GM12891 (cell line): ENCODE measurements around the gene ACLY.
"Not testable (repeated sequence)": the region's sequence is repeated elsewhere in the genome, so short reads cannot be mapped to it uniquely, and the experiment has no call there.

Source experiments
- DNase-seq: peaks from one replicate; pipeline ENCODE4 v3.0.0; 2011; ENCODE audit warnings: low spot score; ENCODE audit not compliant: insufficient read length
- FAIRE-seq: peaks from 2 replicates; lab custom pipeline; 2011; peaks lifted over from hg19 to GRCh38; lab: Jason Lieb, UNC
- PAX5 ChIP-seq: IDR thresholded peaks from 2 replicates; pipeline ENCODE4 v1.6.1; 2011; ENCODE audit warnings: low read length, moderate library complexity, mild to moderate bottlenecking; ENCODE audit not compliant: insufficient read depth, severe bottlenecking
- POLR2A ChIP-seq: IDR thresholded peaks from 2 replicates; pipeline ENCODE4 v1.6.1; 2011; ENCODE audit warnings: low read depth, low read length, control low read depth
- POLR2AphosphoS5 ChIP-seq: IDR thresholded peaks from 2 replicates; pipeline ENCODE4 v1.6.1; 2011; ENCODE audit warnings: low read depth, low read length, control low read depth
- POU2F2 ChIP-seq: IDR thresholded peaks from 2 replicates; pipeline ENCODE4 v1.6.1; 2011; ENCODE audit warnings: low read depth, mild to moderate bottlenecking, control low read depth, low read length, moderate library complexity
- SPI1 ChIP-seq: IDR thresholded peaks from 2 replicates; pipeline ENCODE4 v1.6.1; 2011; ENCODE audit warnings: low read depth, low read length, control low read depth
- TAF1 ChIP-seq: IDR thresholded peaks from 2 replicates; pipeline ENCODE4 v1.6.1; 2011; ENCODE audit warnings: low read depth, low read length, control low read depth

Gene ACLY

GRCh38 chr17:41942626-41943373, 24.0 kb upstream of the ACLY start:
- DNase-seq (no peak), FAIRE-seq (no peak)
- TF ChIP-seq TAF1 (no peak), PAX5 (no peak), POU2F2 (no peak), POLR2A (no peak), POLR2AphosphoS5 (no peak)

GRCh38 chr17:41941168-41941567, 22.4 kb upstream of the ACLY start:
- TF ChIP-seq POLR2AphosphoS5 (no peak), TAF1 (no peak), PAX5 (no peak), SPI1 (no peak), POU2F2 (no peak), POLR2A (no peak)
- no peak for DNase-seq
- FAIRE-seq = no peak

- TF ChIP-seq POLR2AphosphoS5 (no peak), POU2F2 (no peak)
- DNase-seq (no peak), FAIRE-seq (no peak)
These were observed 20.9 kb upstream of the ACLY start for GRCh38 chr17:41939693-41940090.

GRCh38 chr17:41939044-41939692, 20.4 kb upstream of the ACLY start:
- no peak for FAIRE-seq
- no peak for DNase-seq
- TF ChIP-seq POLR2A = no peak

GRCh38 chr17:41937970-41938954, 19.5 kb upstream of the ACLY start:
- no peak for FAIRE-seq
- TF ChIP-seq TAF1 (no peak), SPI1 (no peak), POLR2A (no peak), POLR2AphosphoS5 (no peak), PAX5 (no peak), POU2F2 (no peak)

GRCh38 chr17:41935641-41936040, 16.9 kb upstream of the ACLY start:
- DNase-seq (no peak), FAIRE-seq (no peak)
- TF ChIP-seq POLR2A (no peak), SPI1 (no peak), PAX5 (no peak), POU2F2 (no peak), TAF1 (no peak), POLR2AphosphoS5 (no peak)

More at GRCh38 chr17:41937970-41938954, 19.5 kb upstream of the ACLY start:
- no peak for DNase-seq

GRCh38 chr17:41932816-41933389, 14.2 kb upstream of the ACLY start:
- TF ChIP-seq POLR2A (no peak), POLR2AphosphoS5 (no peak), POU2F2 (no peak), TAF1 (no peak), SPI1 (no peak), PAX5 (no peak)
- no peak for DNase-seq
- no peak for FAIRE-seq

GRCh38 chr17:41931715-41932114, 13.0 kb upstream of the ACLY start:
- not testable (repeated sequence) for FAIRE-seq, DNase-seq

- FAIRE-seq, DNase-seq: not testable (repeated sequence)
These were observed 12.0 kb upstream of the ACLY start for GRCh38 chr17:41930833-41931156.

GRCh38 chr17:41930009-41930832, 11.5 kb upstream of the ACLY start, which contains the start of gene ODAD4:
Gene ODAD4, plus strand, starts transcription at chr17:41930617. Its CDS starts 107 bp downstream, at chr17:41930724.
- peak; percentile 88 for DNase-seq
- FAIRE-seq = peak; percentile 93
- TF ChIP-seq TAF1 (peak; percentile 74), POLR2A (peak; percentile 90), POU2F2 (no peak), SPI1 (no peak; the same call in 1 of the 2 replicates), POLR2AphosphoS5 (peak; percentile 90), PAX5 (peak; percentile 59)
